Kidney (tissue), 14 donors: ENCODE measurements around the gene KRT31. TPM values are rescaled to one million over a fixed set of nuclear protein-coding genes. Genes with fewer than 3 reads are reported as not detected.
"Not testable (repeated sequence)": the region's sequence is repeated elsewhere in the genome, so short reads cannot be mapped to it uniquely, and the experiment has no call there.

Source experiments
- DNase-seq, 5 donors: peaks; one replicate each; pipeline ENCODE4 v3.0.0-alpha.2; 2013 to 2020
- FAIRE-seq: peaks from 2 replicates; lab custom pipeline; 2012; peaks lifted over from hg19 to GRCh38; lab: Jason Lieb, UNC
- H3K27ac ChIP-seq, 2 donors: one replicate each; pipeline ENCODE4 v1.7.0; 2013; ENCODE audit warnings: low read depth in 2 of 2, low read length in 2 of 2, inconsistent platforms in 1 of 2
- H3K27me3 ChIP-seq: one replicate; pipeline ENCODE4 v1.7.1; 2013; ENCODE audit warnings: low read length, inconsistent platforms; ENCODE audit not compliant: control insufficient read depth, insufficient read depth
- H3K36me3 ChIP-seq, 3 donors: one replicate each; pipeline versions ENCODE4 v1.7.0 to v1.7.1; 2013; ENCODE audit warnings: low read length in 3 of 3, control low read depth in 1 of 3, inconsistent platforms in 1 of 3; ENCODE audit not compliant: insufficient read depth in 3 of 3, control insufficient read depth in 2 of 3
- H3K4me1 ChIP-seq, 3 donors: one replicate each; pipeline versions ENCODE4 v1.7.0 to v1.7.1; 2013; ENCODE audit warnings: low read length in 3 of 3, inconsistent platforms in 1 of 3, low read depth in 1 of 3; ENCODE audit not compliant: control insufficient read depth in 2 of 3, insufficient read depth in 2 of 3
- H3K4me3 ChIP-seq, 3 donors: one replicate each; pipeline versions ENCODE4 v1.7.0 to v1.8.1; 2013; ENCODE audit warnings: low read length in 3 of 3, control low read depth in 1 of 3, inconsistent platforms in 1 of 3
- H3K9ac ChIP-seq, 3 donors: one replicate each; pipeline versions ENCODE4 v1.7.0 to v1.7.1; 2013; ENCODE audit warnings: low read length in 3 of 3, control low read depth in 1 of 3, inconsistent platforms in 1 of 3
- H3K9me3 ChIP-seq, 3 donors: one replicate each; pipeline versions ENCODE4 v1.7.0 to v1.7.1; 2013; ENCODE audit warnings: low read length in 3 of 3, control low read depth in 1 of 3, inconsistent platforms in 1 of 3; ENCODE audit not compliant: control insufficient read depth in 2 of 3, insufficient read depth in 1 of 3
- intact Hi-C: fragments of 100-400 bp; cut with DNase I; formaldehyde crosslinking; loops from one replicate; pipeline ENCODE4 v1.11.1; 2022
- polyA plus RNA-seq: library from polyadenylated mRNA; stranded (reverse); fragments of 350-450 nt; fragmentation: Illumina TruSeq; extraction: RNeasy Lipid Tissue Mini Kit (QIAGEN cat#74804); gene quantifications from one replicate; pipeline ENCODE4 v1.2.3, GENCODE V29; 2014; ENCODE audit warnings: low read depth, low replicate concordance; ENCODE audit not compliant: insufficient read depth
- total RNA-seq: library from RNA; stranded (reverse); fragmentation: NEBNext Ultra II Directional; extraction: Animal tissue kit (Norgen Biotek cat#: 25700); gene quantifications from one replicate; pipeline ENCODE4 v1.2.1, GENCODE V29; 2021
- TF ChIP-seq, protein P1 (sequence below): IDR thresholded peaks from 3 replicates; pipeline ENCODE4 v1.5.1; 2012; ENCODE audit warnings: mild to moderate bottlenecking, moderate library complexity, borderline replicate concordance; ENCODE audit not compliant: insufficient read depth; ENCODE audit errors: extremely low read depth
- donor health status: control.
- donor health status: control.
- donor health status: control.
- donor health status: control.
- donor health status: control.
- donor health status: DM: yes; HTN: yes; CAD: no.
- donor health status: Normal renal cell carcinoma (clear cell type).

Gene KRT31
- total and polyA plus RNA-seq, 2 donors from 2014 or later, result not detected

DNA sequence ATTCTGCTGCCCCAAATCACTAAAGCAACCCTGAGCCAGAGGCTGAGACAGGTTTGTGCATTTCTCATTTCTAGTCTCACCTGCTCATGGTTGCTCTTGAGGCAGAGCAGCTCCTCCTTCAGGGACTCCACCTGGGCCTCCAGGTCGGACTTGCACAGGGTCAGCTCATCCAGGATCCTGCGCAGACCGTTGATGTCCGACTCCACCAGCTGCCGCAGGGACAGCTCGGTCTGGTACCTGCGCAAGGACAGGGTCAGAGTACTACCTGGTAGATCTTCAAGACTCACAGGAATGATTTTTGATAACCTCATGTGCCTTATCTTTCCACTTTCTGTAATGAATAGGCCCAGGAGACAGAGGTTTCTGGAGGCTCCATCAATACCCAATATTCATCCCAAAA lies 1.1 kb downstream of the KRT31 start:
- FAIRE-seq, result no peak

DNA sequence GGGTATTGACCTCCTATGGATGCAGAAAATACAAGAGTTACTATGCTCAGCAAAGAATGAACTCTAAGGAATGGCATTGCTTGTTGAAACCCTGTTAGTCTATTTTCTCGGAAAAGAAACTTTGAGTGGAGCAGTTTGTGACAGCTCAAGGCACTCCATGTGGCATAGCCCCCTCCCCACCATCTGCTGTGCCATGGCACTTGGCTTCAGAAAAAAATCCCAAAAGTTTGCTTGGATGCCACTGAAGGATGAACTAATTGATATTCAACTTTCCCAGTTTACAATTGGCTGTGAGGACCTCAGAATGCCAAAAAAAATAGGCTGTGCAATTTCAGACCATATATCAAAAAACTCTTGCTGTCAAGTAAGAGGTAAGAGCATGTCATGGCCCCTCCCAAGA lies 1.8 kb downstream of the KRT31 start:
- Histone ChIP-seq H3K4me1 (peaks cover 0 to 3% (median 0%) of the 10 kb centered on the region in 3 donors), H3K36me3 (no peaks in the 10 kb centered on the region), H3K27me3 (no peaks in the 10 kb centered on the region), H3K4me3 (no peak overlapping the region), H3K27ac (no peak overlapping the region), H3K9me3 (no peaks in the 10 kb centered on the region), H3K9ac (no peak overlapping the region)
- FAIRE-seq (no peak), DNase-seq (no peak)
- TF ChIP-seq, protein P1, sequence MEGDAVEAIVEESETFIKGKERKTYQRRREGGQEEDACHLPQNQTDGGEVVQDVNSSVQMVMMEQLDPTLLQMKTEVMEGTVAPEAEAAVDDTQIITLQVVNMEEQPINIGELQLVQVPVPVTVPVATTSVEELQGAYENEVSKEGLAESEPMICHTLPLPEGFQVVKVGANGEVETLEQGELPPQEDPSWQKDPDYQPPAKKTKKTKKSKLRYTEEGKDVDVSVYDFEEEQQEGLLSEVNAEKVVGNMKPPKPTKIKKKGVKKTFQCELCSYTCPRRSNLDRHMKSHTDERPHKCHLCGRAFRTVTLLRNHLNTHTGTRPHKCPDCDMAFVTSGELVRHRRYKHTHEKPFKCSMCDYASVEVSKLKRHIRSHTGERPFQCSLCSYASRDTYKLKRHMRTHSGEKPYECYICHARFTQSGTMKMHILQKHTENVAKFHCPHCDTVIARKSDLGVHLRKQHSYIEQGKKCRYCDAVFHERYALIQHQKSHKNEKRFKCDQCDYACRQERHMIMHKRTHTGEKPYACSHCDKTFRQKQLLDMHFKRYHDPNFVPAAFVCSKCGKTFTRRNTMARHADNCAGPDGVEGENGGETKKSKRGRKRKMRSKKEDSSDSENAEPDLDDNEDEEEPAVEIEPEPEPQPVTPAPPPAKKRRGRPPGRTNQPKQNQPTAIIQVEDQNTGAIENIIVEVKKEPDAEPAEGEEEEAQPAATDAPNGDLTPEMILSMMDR, result no peak
- intact Hi-C loops, result no loop called here

More for the DNA sequence above, 1.1 kb downstream of the KRT31 start:
- no peak for DNase-seq
- peaks cover 0 to 3% (median 0%) of the 10 kb centered on the region in 3 donors for H3K4me1 ChIP-seq
- H3K27me3 ChIP-seq, result no peaks in the 10 kb centered on the region
- no peak overlapping the region for H3K27ac ChIP-seq
- H3K9me3 ChIP-seq, result no peaks in the 10 kb centered on the region
- H3K36me3 ChIP-seq, result no peaks in the 10 kb centered on the region
- H3K4me3 ChIP-seq, result no peak overlapping the region
- intact Hi-C loops, result no loop called here
- TF ChIP-seq, protein P1, result no peak
- no peak overlapping the region for H3K9ac ChIP-seq

DNA sequence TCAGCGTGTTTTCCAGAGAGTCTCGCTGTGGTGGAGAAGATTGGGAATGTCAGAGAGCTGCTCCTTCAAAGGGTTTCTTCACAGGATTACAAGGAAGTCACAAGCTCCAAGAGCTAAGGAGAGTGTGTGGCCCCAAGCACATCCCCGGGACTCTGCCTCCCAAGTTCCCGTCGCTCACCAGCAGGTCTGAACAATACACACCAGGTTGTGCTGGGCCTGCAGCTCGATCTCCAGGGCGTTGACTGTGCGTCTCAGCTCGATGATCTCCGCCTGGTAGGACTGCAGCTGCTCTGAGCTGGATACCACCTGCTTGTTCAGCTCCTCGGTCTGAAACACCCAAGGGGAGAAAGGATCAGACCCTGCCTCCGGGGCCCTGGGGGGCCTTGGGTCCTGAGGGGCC lies 2.4 kb downstream of the KRT31 start:
- H3K27me3 ChIP-seq, H3K27ac ChIP-seq, H3K4me3 ChIP-seq, H3K9me3 ChIP-seq, H3K36me3 ChIP-seq, H3K4me1 ChIP-seq, H3K9ac ChIP-seq, intact Hi-C loops, FAIRE-seq, DNase-seq: not testable (repeated sequence)

DNA sequence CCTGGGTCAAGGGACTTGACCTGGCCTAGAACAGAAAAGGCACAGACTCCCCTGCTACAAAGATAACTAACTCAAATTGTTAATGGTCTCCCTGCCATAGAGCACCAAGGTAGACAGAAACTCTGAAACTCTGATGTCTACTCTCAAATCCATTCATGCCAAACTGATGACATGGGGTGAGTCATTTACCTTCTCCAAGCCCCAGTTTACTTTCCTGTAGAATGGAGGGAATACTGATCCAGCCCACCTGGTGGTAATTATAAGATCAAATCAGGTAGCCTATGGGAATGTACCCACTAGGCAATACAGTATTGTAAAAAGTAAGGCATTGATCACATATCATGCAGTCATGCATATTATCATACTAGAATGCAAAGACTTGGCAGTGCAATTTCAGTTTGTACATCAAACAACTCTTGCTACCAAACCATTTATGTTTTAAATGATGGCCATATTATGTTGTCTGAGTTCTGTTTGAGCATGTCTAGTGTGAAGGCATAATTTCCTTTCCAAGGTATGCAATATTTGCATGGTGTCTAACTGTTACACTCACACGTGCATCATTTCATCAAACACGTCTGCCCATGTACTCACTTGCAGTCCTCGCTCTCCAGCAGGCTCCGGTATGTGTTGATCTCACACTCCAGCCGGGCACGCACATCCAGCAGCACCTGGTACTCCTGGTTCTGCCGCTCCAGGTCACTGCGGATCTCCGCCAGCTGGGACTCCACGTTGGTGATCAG lies 3.0 kb downstream of the KRT31 start:
- FAIRE-seq (no peak), DNase-seq (no peak)
- Histone ChIP-seq H3K27me3 (no peaks in the 10 kb centered on the region), H3K4me3 (no peak overlapping the region), H3K9me3 (no peaks in the 10 kb centered on the region), H3K27ac (no peak overlapping the region), H3K9ac (no peak overlapping the region), H3K4me1 (peaks cover 0 to 3% (median 0%) of the 10 kb centered on the region in 3 donors), H3K36me3 (no peaks in the 10 kb centered on the region)
- TF ChIP-seq, protein P1, result no peak
- intact Hi-C loops, result no loop called here
